Measurements from ENCODE around the gene NARS2. TPM values are rescaled to one million over a fixed set of nuclear protein-coding genes. Genes with fewer than 3 reads are reported as not detected.

Gene NARS2
- total and polyA plus RNA-seq, 9 of the 15 experiments (the other 6 are each of a cell fraction or from before 2014, with no cell fraction given), result 26.8 to 48.0 (median 34.2) TPM

DNA sequence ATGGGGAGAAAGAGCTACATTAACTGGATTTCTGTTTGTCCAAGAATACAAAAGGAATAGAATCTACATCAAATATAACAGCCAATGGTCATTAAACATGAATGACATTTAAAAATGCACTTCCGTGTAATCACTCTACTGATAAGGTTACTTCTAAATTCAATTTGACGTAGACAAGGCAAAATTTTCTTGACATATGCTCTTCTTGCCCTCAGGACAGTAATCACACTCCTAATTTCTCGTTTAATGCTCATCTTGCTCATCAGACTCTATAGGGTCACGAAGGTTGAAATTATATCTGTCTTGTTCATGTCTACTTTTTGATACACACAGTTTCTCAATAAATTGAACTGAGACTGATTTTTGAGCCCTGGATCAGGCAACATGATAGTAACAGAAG lies 58.4 kb downstream of the NARS2 start:
- TF ChIP-seq ZNF174 (CRISPR knock-in tag; IDR thresholded peaks at IDR 0.05), result no peak
- TF ChIP-seq TEAD2 (tag; IDR thresholded peaks at IDR 0.05), result no peak
- TF ChIP-seq KLF1 (tag; IDR thresholded peaks at IDR 0.05), result no peak
- no peak for TF ChIP-seq ESRRA (IDR thresholded peaks at IDR 0.05; ENCODE audit: borderline replicate concordance, low read depth)
- TF ChIP-seq MAFG (tag; conservative IDR thresholded peaks at IDR 0.05), result no peak
- no peak for TF ChIP-seq ZNF175 (CRISPR knock-in tag; IDR thresholded peaks at IDR 0.05; ENCODE audit: low read depth)
- TF ChIP-seq, protein P1, sequence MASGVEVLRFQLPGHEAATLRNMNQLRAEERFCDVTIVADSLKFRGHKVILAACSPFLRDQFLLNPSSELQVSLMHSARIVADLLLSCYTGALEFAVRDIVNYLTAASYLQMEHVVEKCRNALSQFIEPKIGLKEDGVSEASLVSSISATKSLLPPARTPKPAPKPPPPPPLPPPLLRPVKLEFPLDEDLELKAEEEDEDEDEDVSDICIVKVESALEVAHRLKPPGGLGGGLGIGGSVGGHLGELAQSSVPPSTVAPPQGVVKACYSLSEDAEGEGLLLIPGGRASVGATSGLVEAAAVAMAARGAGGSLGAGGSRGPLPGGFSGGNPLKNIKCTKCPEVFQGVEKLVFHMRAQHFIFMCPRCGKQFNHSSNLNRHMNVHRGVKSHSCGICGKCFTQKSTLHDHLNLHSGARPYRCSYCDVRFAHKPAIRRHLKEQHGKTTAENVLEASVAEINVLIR (CRISPR knock-in tag; IDR thresholded peaks at IDR 0.05), result no peak
- no peak for TF ChIP-seq ZNF232 (CRISPR knock-in tag; IDR thresholded peaks at IDR 0.05)
- TF ChIP-seq, protein P2, sequence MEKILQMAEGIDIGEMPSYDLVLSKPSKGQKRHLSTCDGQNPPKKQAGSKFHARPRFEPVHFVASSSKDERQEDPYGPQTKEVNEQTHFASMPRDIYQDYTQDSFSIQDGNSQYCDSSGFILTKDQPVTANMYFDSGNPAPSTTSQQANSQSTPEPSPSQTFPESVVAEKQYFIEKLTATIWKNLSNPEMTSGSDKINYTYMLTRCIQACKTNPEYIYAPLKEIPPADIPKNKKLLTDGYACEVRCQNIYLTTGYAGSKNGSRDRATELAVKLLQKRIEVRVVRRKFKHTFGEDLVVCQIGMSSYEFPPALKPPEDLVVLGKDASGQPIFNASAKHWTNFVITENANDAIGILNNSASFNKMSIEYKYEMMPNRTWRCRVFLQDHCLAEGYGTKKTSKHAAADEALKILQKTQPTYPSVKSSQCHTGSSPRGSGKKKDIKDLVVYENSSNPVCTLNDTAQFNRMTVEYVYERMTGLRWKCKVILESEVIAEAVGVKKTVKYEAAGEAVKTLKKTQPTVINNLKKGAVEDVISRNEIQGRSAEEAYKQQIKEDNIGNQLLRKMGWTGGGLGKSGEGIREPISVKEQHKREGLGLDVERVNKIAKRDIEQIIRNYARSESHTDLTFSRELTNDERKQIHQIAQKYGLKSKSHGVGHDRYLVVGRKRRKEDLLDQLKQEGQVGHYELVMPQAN (IDR thresholded peaks at IDR 0.05; ENCODE audit: borderline replicate concordance), result no peak
- TF ChIP-seq CBFB (CRISPR knock-in tag; IDR thresholded peaks at IDR 0.05), result no peak
- no peak for TF ChIP-seq NCOA1 (IDR thresholded peaks at IDR 0.05; ENCODE audit: low read depth)
- no peak for TF ChIP-seq POLR2H (tag; IDR thresholded peaks at IDR 0.05; ENCODE audit: low read depth)
- TF ChIP-seq, protein P3, sequence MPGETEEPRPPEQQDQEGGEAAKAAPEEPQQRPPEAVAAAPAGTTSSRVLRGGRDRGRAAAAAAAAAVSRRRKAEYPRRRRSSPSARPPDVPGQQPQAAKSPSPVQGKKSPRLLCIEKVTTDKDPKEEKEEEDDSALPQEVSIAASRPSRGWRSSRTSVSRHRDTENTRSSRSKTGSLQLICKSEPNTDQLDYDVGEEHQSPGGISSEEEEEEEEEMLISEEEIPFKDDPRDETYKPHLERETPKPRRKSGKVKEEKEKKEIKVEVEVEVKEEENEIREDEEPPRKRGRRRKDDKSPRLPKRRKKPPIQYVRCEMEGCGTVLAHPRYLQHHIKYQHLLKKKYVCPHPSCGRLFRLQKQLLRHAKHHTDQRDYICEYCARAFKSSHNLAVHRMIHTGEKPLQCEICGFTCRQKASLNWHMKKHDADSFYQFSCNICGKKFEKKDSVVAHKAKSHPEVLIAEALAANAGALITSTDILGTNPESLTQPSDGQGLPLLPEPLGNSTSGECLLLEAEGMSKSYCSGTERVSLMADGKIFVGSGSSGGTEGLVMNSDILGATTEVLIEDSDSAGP (CRISPR knock-in tag; IDR thresholded peaks at IDR 0.05), result no peak
- TF ChIP-seq JUNB (CRISPR knock-in tag; conservative IDR thresholded peaks at IDR 0.05), result no peak
- no peak for TF ChIP-seq ZNF431 (CRISPR knock-in tag; IDR thresholded peaks at IDR 0.05)
- TF ChIP-seq PPARD (CRISPR knock-in tag; IDR thresholded peaks at IDR 0.05), result no peak
- TF ChIP-seq ZKSCAN8 (CRISPR knock-in tag; IDR thresholded peaks at IDR 0.05), result no peak
- Histone ChIP-seq H3K4me3 (no peak overlapping the region), H3K27me3 (ENCODE audit: control insufficient read depth in 2 of 2, insufficient read depth in 2 of 2, low read length in 2 of 2) (no peaks in the 10 kb centered on the region), H3K36me3 (ENCODE audit: control insufficient read depth, insufficient read depth, low read length) (no peaks in the 10 kb centered on the region; the same call in 2 of the 3 replicates), H3K4me1 (replicated peaks in 1 of 2; ENCODE audit: control insufficient read depth in 2 of 2, insufficient read depth in 2 of 2, low read length in 2 of 2) (no peaks in the 10 kb centered on the region), H3K4me2 (ENCODE audit: insufficient read depth, low read length) (no peak overlapping the region), H3K27ac (ENCODE audit: extremely low read depth, low read depth, low read length) (no peak overlapping the region), H2AFZ (ENCODE audit: low read depth, low read length) (no peak overlapping the region), H3K79me2 (ENCODE audit: control insufficient read depth, insufficient read depth, low read length) (no peaks in the 10 kb centered on the region), H3K9me3 (replicated peaks; ENCODE audit: control insufficient read depth, insufficient read depth, low read depth, low read length) (0 out of 2 replicates have a peak, but pooled peaks cover 2% of the 10 kb centered on the region), H3K9ac (ENCODE audit: insufficient read depth in 1 of 2, low read depth in 2 of 2, low read length in 2 of 2) (no peak overlapping the region), H4K20me1 (replicated peaks; ENCODE audit: control insufficient read depth, insufficient read depth, low read length) (no peaks in the 10 kb centered on the region), H3K9me1 (ENCODE audit: control insufficient read depth, insufficient read depth, low read length) (no peaks in the 10 kb centered on the region)
- POLR2A ChIA-PET, result interaction anchor here (0.8 kb wide), 1 partner anchor 20 kb away, joined by 3 read pairs; no protein-coding TSS in a partner anchor
- 54% methylated on average over 4 of the region's 4 CpGs for WGBS (ENCODE audit: insufficient coverage, low coverage, missing lambda C conversion rate)
- DNase-seq (ENCODE audit: extremely low read depth in 1 of 4, low spot score in 3 of 4), result no peak
- FAIRE-seq, result no peak
- CTCF ChIA-PET (ENCODE audit: low intra/inter-chr PET ratio), result no interaction called here
- in situ Hi-C loops (cut with MboI) (no loop called here), intact Hi-C loops (cut with micrococcal nuclease) (loop anchor here (1.0 kb wide), 1 partner anchor 24 kb away; no protein-coding TSS in a partner anchor)
- no peak for ATAC-seq
- BruUV-seq (replicated peaks), result no TSS peak

Measured in K562 (cell line).